ENCODE data around the gene FGGY.
A peak's percentile ranks its signal among the peaks of the same experiment; 100 is the strongest.

The FGGY gene

GRCh38 chr1:59755069-59755685 is 458.3 kb downstream of the FGGY start:
- no peak for DNase-seq

- DNase-seq: no peak
Measured at GRCh38 chr1:59757197-59757747, 460.4 kb downstream of the FGGY start.

- peak; percentile 87 for DNase-seq
Measured at GRCh38 chr1:59759156-59759925, 462.4 kb downstream of the FGGY start.

- no peak for DNase-seq
Measured at GRCh38 chr1:59761443-59761842, 464.5 kb downstream of the FGGY start.

- no peak for DNase-seq
Measured at GRCh38 chr1:59763418-59763817, 466.5 kb downstream of the FGGY start.

- DNase-seq: peak; percentile 96
Measured at GRCh38 chr1:59765011-59765730, 468.3 kb downstream of the FGGY start.

GRCh38 chr1:59766227-59766855 is 469.4 kb downstream of the FGGY start:
- no peak for DNase-seq

- peak; percentile 40 for DNase-seq
Measured at GRCh38 chr1:59767119-59767518, 470.2 kb downstream of the FGGY start.

GRCh38 chr1:59768792-59769735 is 472.2 kb downstream of the FGGY start:
- DNase-seq: peak; percentile 87

GRCh38 chr1:59769736-59770095 is 472.8 kb downstream of the FGGY start:
- no peak for DNase-seq

- DNase-seq: no peak
Measured at GRCh38 chr1:59771361-59771760, 474.5 kb downstream of the FGGY start.

- DNase-seq: no peak
Measured at GRCh38 chr1:59775480-59775879, 478.6 kb downstream of the FGGY start.

- no peak for DNase-seq
Measured at GRCh38 chr1:59776960-59777852, 480.3 kb downstream of the FGGY start.

GRCh38 chr1:59779949-59780348 is 483.1 kb downstream of the FGGY start:
- DNase-seq: no peak

GRCh38 chr1:59788825-59789224 is 491.9 kb downstream of the FGGY start:
- no peak for DNase-seq

GRCh38 chr1:59798600-59798999 is 501.7 kb downstream of the FGGY start:
- DNase-seq: no peak

- DNase-seq: no peak
Measured at GRCh38 chr1:59803458-59804038, 506.7 kb downstream of the FGGY start.

- no peak for DNase-seq
Measured at GRCh38 chr1:59804301-59804700, 507.4 kb downstream of the FGGY start.

GRCh38 chr1:59805554-59805953 is 508.7 kb downstream of the FGGY start:
- DNase-seq: no peak
